ENCODE results near the gene TMC7. TPM values are rescaled to one million over a fixed set of nuclear protein-coding genes. Genes with fewer than 3 reads are reported as not detected.

TMC7 gene
- total RNA-seq, 1 experiment from 2014 or later = 1.9 TPM

DNA sequence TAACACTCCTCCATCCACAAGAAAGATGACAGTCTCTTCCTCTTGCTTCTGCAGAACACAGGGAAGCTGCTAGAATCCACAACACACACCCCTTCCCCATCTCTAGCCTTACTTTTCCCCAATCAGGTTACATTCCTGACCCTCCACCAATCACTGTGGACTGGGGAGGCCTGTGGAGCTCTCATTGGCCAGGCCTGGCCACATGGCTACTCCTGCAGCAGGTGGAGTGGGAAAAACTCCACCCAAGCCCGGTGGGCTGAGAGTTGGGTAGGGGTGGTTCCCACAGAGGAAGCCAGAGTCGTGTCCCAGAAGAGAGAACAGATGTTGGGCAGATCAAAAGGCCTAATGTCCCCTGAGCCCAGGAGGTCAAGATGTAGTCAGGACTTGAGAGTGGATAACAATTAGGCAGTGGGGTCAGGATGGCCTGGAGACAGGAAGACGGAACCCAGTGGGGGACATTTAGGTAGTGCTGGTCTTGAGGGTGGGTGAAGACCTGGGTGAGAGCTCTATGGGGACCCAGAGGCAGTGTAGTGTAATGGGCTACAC is 105.7 kb downstream of the TMC7 start:
- DNase-seq (ENCODE audit: low read depth) = no peak

DNA sequence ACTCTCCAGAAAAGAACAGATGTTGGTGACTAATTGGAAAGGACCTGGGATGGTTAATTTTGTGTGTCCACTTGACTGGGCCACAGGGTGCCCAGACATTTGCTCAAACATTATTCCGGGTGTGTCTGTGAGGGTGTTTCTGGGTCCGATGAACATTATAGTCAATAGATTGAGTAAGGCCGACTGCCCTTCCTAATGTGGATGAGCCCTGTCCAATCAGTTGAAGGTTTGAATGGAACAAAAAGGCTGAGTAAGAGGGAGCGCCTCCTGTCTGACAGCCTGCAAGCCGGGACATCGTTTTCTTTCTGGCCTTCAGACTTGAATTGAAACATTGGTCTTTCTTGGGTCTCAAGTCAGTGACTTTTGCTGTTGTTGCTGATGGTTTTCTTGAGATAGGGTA is 107.2 kb downstream of the TMC7 start:
- DNase-seq (ENCODE audit: low read depth) = no peak

DNA sequence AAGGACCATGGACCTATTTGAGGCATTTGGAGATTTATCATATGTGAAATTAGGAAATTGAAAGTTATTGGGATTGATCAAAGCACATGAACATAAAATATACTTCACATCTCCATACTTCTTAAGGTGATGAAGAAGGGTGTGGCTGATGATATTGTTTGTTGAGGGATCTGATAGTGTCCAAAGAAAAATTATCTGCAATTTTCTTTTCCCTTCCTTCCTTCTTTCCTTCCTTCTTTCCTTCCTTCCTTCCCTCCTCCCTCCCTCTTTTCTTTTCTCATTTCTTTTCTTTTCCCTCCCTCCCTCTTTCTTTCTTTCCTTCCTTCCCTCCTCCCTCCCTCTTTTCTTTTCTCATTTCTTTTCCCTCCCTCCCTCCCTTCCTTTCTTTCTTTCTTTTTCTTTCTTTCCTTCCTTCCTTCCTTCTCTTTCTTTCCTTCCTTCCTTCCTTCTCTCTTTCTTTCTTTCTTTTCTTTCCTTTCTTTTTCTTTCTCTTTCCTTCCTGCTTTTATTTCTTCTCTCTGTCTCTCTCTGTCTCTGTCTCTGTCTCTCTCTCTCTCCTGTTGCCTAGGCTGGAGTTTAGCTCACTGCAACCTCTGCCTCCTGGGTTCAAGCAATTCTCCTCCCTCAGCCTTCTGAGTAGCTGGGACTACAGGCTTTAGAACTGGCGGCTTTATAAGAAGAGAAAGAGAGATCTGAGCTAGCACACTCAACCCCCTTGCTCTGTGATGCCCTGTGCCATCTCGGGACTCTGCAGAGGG is 109.1 kb downstream of the TMC7 start:
- no peak for DNase-seq (ENCODE audit: low read depth)

DNA sequence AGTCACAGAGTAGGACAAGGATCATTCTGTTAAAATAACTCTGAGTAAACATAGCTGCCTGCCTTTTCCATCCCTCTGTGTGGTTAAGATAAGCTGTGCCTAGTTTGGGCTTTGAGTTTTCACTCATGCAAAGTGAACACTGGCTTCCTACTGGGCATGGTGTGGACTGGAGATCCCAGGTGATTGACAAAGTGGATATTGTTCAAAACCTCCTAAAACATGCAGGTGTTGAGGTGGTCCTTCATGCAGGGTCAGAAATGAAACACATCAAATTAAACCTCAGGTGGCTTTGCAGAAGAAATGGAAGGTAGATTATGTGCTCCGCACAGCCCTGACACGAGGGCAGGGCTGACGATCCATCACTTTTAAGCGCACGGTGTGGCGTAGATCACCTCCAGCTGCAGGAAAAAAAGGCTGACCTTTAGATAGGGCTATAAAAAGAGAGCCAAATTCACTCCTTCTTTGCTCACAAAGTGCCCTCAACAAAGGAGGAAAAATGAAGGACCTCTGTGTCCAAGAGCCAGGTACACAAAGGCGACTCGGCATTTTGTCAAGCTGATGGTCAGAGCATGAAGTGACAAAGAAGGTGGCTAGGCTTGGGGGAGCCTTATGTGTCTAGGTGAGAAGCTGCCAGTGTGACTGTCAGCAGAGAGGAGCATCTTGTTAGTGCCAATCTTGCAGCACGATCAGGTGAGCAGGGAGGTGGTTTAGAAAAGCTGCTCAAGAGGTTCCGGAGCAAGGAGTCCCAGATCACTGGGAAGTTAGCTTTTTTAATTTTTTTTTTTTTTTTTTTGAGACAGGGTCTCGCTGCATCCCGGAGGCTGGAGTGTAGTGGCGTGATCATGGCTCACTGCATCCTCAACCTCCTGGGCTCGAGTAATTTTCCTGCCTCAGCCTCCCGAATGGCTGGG is 110.2 kb downstream of the TMC7 start:
- no peak for DNase-seq (ENCODE audit: low read depth)

DNA sequence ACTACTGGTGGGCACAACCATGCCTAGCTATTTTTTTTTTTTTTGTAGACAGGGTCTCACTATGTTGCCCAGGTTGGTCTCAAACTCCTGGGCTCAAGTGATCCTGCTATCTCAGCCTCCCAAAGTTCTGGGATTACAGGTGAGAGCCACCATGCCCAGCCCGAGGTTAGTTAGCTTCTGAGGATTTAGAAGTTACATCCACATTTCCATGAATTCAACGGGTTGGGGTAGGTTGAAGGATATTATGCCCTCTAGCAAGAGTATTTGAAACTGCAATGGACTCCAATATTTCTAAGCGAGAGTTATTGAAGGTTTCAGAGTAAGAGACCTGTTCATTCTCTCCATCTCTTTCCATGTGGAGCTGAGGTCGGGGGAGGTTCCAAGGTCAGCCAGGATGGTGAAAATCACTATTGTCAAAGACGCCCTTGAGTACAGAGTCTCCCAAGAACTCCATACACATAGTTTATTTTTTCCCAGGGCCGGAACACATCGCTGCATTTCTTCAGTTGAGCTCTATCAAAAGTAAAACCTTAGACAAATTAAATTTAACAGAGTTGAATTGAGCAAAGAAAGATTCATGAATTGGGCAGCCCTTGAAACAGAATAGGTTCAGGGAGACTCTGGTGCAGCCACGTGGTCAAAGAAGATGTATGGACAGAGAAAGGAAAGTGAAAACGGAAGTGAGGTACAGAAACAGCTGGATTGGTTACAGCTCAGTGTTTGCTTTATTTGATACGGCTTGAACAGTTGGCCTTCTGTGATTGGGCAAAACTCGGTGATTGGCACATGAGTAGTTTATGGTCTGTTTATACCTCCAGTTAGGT is 111.0 kb downstream of the TMC7 start:
- peak; percentile 37 for DNase-seq (ENCODE audit: low read depth)

DNA sequence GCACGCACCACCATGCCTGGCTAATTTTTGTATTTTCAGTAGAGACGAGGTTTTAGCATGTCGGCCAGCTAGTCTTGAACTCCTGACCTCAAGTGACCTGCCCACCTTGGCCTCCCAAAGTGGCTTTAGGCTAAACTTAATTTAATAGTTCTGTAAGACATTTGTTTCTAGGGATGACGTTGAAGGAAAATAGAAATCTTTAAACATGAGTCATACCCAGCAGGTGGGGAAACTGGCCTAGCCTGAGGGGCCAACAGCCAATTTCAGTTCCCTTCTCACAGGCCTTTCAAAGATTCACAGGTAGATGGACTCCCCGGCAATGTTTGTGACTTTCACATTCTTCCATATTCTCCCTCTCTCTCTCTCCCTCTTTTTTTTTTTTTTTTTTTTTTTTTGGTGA is 111.9 kb downstream of the TMC7 start:
- DNase-seq (ENCODE audit: low read depth) = peak; percentile 50

DNA sequence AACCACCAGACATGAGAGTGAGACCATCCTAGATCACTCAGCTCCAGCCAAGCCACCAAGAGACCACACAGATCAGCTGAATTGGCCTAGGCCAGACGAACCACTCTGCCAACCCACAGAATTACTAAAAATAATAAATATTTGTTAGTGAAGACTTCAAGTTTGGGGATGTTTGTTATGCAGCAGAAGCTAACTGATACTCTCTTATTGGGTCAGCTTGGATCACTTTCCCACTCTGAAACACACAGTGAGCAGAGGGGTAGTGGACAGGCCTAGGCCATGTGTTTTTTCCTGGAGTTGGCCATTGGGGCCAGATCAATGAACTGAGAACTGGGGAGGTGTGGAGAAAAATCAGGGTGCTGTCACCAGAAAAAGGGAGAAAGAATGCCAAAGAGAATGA is 114.4 kb downstream of the TMC7 start:
- DNase-seq (ENCODE audit: low read depth) = no peak

DNA sequence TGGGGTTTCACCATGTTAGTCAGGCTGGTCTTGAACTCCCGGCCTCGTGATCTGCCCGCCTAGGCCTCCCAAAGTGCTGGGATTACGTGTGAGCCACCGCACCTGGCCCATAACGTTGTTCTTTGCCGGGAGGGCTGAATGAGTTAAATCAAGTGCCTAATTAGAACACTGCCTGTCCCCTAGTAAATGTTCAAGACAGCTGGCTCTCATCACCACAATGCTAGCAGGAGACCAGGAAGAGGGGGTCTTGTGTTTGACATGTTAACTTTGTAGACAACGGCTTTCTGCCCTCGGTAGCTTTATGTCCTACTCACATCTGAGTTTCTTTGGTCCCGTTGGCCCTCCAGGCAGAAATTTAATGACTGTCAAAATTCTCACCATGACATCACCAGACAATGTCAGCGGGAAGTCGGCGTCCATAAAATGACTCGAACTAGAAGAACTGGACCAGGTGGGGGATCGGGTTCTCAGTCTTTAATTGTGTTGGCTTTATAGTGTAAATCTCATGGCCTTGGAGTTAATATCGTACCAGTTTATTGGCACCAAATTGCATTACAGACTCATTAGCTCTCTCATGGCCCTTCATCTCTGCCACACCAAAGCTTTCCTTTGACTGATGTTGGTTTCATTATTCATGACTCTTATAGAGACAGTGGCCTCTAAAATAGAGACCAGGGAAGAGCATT is 118.6 kb downstream of the TMC7 start:
- peak; percentile 60 for DNase-seq (ENCODE audit: low read depth)

DNA sequence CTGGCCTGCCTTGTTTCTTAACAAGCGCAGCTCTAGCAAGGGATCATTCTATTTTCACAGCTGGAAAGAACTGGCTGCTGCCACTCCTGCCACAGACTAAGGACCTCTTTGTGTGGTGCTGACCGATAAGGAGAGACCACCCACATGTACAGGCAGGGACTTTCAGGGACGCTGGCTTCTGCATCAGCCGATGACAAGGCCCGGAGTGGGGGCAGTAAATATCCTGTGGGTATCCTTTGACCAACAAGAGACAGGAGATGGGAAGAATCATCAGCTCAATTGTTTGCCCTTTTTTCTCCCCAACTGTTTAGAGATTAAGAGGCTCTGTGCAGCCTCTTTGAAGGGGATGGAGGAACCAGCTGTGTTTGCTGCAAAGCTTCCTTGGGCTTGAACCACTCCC is 120.9 kb downstream of the TMC7 start:
- no peak for DNase-seq (ENCODE audit: low read depth)

DNA sequence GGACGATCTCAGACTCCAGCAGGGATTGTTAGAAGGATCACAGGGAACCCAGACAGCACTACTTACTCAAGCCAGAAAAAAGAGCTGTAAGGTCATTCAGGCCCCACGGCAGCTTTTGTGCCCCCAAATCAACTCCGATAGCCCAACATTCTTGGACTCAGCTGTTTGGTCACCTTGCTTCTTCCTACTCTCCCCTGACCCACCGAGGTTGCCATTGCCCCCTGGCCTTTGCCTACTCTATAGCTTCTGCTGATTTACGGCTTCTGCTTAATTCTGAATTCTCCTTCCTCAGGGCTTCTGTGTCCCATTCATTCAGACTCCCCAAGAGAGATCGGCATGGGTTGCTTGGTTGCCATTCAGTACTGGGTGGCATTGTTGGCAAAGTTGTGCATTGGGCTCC is 121.4 kb downstream of the TMC7 start:
- no peak for DNase-seq (ENCODE audit: low read depth)

DNA sequence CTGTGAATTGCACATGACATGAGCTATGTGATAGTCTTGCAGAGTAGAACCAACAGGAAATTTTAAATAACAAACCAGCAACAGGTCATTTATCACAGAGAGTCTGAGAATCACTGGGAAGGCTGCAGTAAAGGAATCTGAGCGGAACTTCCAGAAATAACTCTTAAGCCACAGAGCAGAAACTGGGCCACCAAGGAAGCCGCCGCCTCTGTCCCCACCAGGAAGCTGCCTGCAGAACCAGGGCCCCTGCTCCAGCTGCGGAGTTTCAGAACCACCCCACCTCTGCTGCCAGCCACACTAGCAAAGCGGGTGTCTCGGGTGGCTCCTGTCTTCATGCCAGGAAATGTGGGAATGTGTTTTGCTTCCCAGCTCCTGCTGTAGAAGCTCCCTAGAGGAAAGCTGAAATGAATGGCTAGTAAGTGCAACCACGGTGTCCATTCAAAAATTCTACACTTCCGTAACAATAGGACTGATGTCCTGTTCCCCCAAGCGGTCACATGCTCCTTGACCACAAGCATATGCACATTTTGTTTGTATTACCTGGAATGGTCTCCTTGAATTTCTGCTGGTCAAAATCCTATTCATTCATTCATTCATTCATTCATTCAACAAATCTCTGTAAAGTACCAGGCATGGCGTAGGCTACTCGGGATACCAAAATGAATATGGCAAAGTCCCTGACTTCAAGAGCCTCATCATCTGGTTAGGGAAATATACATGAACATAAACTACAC is 122.3 kb downstream of the TMC7 start:
- no peak for DNase-seq (ENCODE audit: low read depth)

DNA sequence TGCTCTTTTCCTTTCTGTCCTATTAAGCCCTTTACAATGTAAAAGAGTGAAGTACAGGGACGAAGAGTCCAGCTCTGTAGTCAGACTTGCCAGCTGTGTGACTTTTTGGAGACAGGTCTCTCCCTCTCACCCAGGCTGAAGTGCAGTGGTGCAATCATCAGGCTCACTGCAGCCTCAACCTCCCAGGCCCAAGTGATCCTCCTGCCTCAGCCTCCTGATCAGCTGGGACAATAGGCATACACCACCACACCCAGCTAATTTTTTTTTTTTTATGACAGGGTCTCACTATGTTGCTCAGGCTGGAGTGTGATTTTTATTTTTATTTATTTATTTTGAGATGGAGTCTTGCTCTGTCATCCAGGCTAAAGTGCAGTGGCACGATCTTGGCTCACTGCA is 122.9 kb downstream of the TMC7 start:
- DNase-seq (ENCODE audit: low read depth) = no peak

DNA sequence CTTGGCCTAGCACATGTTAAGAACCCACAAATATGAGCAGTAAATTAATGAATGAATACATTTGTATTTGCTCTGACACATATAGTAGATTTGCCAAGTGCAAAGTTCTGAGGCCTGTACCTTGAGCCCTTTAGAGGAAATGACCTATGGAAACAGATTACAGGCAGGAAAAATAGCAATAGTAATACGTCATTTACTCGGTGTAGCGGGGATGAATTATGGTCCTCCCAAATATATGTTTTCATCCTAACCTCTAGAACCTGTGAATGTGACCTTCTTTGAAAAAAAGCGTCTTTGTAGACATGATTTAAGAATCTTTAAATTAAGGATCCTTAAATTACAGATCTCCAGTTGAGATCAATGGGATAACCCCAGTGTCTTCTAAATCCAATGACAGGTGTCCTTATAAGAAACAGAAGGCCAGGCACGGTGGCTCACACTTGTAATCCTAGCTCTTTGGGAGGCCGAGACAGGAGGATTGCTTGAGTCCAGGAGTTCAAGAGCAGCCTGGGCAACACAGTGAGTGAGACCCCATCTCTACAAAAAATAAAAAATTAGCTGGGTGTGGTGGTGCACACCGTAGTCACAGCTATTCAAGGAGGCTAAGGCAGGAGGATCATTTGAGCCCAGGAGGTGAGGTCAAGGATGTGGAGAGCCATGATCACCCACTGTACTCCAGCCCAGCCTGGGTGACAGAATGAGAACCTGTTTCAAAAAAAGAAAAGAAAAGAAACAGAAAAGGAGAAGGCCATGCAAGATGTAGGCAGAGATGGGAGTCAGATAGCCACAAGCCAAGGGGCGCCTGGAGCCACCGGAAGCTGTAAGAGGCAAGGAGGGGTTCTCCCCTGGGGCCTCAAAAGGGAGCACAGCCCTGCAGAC is 124.9 kb downstream of the TMC7 start:
- DNase-seq (ENCODE audit: low read depth) = no peak

DNA sequence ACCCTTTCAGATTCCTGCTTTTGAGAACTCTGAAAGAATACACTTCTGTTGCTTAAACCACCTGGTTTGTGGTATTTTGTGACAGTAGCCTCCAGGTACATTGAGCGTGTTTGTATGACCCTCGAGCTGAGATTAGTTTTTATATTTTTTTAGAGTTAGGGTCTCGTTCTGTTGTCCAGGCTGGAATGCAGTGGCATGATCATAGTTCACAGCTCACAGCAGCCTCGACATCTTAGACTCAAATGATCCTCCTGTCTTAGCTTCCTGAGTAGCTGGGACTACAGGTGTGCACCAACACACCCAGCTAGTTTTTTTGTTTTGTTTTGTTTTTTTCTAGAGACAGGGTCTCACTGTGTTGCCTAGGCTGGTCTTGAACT is 125.5 kb downstream of the TMC7 start:
- DNase-seq (ENCODE audit: low read depth) = no peak

DNA sequence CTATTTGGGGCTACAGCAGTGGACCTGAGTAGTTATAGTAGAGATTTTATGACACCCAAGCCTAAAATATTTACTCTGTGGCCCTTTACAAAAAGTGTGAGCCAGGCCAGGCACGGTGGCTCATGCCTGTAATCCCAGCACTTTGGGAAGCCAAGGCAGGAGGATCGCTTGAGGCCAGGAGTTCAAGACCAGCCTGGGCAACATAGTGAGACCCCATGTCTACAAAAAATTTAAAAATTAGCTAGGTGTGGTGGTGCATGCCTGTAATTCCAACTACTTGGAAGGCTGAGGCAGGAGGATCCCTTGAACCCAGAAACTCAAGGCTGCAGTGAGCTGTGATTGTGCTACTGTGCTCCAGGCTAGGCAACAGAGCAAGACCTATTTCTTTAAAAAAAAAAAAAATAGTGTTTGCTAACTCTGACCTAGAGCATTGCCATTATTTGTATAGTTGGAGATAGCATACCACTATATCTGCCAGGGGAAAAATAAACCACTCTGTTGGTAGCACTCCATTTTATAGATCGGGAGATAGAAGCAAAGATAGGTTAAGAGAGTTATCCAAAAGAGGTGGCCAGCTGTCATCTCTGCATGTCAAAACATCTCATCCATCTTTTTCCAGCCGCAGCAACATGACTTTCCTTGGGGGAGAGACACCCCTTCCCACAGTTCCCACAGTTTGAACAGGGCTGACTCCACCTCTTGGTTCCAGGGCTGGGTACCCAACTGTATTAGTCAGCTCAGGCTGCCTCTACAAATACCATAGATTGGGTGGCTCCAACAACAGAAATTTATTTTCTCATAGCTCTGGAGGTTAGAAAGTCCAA is 127.0 kb downstream of the TMC7 start:
- DNase-seq (ENCODE audit: low read depth) = no peak

DNA sequence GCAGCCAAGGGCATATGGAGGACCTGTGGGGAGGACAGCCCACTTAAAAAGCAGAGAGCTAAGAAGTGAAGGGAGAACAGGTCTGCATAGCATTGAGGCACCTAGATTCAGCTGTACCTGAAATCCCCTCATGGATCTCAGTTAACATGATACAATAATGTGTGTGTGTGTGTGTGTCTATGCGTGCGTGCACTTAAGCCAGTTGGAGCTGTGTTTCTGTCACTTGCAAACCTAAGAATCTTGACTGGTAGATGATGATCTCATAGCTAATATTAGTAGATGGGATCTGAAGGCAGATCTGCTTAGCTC is 128.3 kb downstream of the TMC7 start:
- no peak for DNase-seq (ENCODE audit: low read depth)
